Measurements from ENCODE around the gene PLAA. TPM values are rescaled to one million over a fixed set of nuclear protein-coding genes. Genes with fewer than 3 reads are reported as not detected.
A peak's percentile ranks its signal among the peaks of the same experiment; 100 is the strongest.
"Not testable (repeated sequence)": the region's sequence is repeated elsewhere in the genome, so short reads cannot be mapped to it uniquely, and the experiment has no call there.

The PLAA gene
- total RNA-seq, 2 experiments from 2014 or later, result 42.5 to 45.3 TPM

DNA sequence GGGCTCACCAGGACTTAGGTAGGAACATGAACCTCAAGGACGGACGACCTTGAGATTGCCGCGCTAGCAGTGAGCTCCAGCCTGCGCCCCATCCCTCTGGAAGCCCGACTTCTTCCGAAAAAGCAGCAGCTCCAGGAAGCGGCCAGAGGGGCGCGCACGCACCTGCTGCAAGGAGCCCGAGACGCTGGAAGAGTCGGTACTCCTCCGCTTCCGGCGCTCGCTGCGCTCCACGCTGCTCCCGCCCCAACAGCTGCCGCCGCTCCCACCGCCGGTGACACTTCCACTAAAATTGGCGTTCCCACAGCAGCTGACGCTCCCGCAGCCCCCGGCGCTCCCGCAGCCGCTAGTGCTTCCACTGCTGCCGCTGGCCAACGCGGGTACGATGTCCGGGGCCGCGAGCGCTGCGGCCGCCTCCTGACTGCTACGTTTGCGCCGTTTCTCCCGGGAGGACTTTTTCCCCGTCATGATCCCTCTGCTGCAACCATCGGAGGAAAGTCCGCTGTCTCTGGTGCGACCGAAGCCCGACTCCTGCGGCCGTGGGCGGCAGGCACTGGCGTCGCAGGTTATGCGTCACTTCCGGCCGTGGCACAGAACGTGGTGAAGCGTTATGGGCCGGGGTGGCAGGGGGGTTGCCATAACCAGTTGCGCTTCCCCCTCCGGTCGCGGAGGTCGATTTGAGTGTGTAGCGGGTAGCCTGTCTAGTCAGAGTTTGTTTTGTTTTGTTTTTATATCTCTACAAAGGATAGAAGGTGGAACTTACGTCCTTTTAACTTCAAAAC, 54.6 kb downstream of the PLAA start, which contains the start of gene CAAP1:
TSS of gene CAAP1 (minus strand) at position 552 of the 779 bp plus-strand sequence. CDS start at position 465, 87 bp downstream.
- Mint-ChIP-seq H3K27ac (peak within 1 kb of the TSS; percentile 99), H3K4me1 (peaks cover 26% of the 10 kb centered on the region), H3K36me3 (peaks cover 22% of the 10 kb centered on the region), H3K9me3 (peaks cover 5% of the 10 kb centered on the region), H3K27me3 (no peaks in the 10 kb centered on the region), H3K4me3 (peak within 1 kb of the TSS; percentile 98)
- DNase-seq, result peak; percentile 94

DNA sequence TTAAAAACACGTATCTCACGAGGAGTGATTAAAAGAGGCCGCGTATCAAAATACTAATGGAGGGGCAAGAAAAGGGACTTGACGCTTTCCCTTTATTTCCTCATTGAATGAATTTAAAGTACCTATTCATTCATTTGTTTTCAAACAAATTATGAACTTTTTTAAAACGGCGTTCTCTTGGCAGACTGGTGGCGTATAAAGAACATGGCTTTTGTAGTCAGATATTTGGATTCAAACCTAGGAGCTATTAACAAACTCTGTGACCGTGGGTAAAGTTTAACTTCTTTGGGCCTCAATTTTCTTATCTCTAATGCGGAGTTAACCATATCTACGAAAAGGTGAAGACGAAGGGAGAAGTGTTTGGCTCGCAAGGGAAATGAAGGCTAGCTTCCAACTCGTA, 55.3 kb downstream of the PLAA start:
- no peak for DNase-seq
- no peaks in the 10 kb centered on the region for H3K27me3 Mint-ChIP-seq
- H3K27ac Mint-ChIP-seq, result peak overlapping the region; percentile 99
- peak overlapping the region; percentile 98 for H3K4me3 Mint-ChIP-seq
- peaks cover 22% of the 10 kb centered on the region for H3K36me3 Mint-ChIP-seq
- peaks cover 5% of the 10 kb centered on the region for H3K9me3 Mint-ChIP-seq
- H3K4me1 Mint-ChIP-seq, result peaks cover 26% of the 10 kb centered on the region

DNA sequence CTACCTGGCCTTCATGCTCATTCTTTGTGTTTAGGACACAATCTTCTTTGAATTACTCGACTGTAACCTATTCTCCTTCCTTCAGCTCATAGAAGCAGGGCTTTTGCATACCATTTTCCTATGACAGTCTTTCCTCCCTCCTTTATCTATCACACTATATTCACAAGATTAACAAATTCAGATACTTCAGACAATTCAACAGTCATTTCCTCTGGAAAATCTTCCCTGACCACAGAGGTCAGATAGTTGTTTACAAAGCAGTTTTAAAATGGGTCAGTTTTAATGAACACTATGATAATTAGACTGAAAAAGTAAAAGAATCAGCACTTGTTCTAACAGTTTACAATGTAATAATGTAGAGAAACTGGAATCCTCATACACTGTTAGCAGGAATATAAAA, 58.8 kb downstream of the PLAA start:
- H3K27me3 Mint-ChIP-seq, result no peaks in the 10 kb centered on the region
- peaks cover 28% of the 10 kb centered on the region for H3K4me1 Mint-ChIP-seq
- no peak overlapping the region for H3K27ac Mint-ChIP-seq
- H3K36me3 Mint-ChIP-seq, result peaks cover 25% of the 10 kb centered on the region
- H3K9me3 Mint-ChIP-seq, result no peaks in the 10 kb centered on the region
- DNase-seq, result no peak
- no peak overlapping the region for H3K4me3 Mint-ChIP-seq

DNA sequence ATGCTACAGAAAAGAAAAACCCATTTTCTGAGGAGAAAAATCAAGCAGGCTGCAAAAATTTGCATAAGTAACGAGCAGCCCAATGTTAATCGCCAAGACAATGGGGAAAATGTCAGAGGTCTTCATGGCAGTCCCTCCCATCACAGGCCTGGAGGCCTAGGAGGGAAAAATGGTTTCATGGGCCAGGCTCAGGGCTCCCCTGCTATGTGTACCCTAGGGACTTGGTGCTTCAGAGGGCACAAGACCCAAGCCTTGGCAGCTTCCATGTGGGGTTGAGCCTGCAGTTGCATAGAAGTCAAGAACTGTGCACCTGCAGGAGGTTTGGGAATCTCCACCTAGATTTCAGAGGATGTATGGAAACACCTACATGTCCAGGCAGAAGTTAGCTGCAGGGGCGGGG, 64.9 kb downstream of the PLAA start:
- Mint-ChIP-seq H3K27ac (no peak overlapping the region), H3K36me3 (peaks cover 64% of the 10 kb centered on the region), H3K4me1 (peaks cover 1% of the 10 kb centered on the region), H3K9me3 (peaks cover 14% of the 10 kb centered on the region), H3K27me3 (no peaks in the 10 kb centered on the region), H3K4me3 (no peak overlapping the region)
- DNase-seq, result no peak

DNA sequence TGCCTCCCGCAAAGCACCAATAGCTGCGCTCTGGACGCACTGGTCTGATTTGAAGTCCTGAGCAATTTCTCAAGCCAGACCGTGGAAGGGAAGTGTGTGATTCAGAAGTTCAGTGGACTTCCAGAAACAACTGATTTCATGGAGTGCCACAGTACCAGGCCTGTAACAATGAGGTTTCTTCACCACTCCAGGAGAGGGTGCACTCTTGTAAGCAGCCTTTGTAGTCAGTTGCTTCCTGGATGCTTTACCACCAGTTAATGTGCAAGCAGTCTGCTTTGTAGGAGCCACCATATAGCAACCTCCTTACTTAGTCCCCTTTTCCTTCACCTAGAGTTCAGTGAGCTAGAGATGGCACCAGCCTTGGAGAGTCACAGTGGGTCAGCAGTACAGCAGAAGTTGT, 66.8 kb downstream of the PLAA start:
- Mint-ChIP-seq H3K27me3 (no peaks in the 10 kb centered on the region), H3K27ac (no peak overlapping the region), H3K9me3 (peaks cover 14% of the 10 kb centered on the region), H3K4me3 (no peak overlapping the region), H3K4me1 (peaks cover 1% of the 10 kb centered on the region), H3K36me3 (peaks cover 64% of the 10 kb centered on the region)
- DNase-seq, result no peak

DNA sequence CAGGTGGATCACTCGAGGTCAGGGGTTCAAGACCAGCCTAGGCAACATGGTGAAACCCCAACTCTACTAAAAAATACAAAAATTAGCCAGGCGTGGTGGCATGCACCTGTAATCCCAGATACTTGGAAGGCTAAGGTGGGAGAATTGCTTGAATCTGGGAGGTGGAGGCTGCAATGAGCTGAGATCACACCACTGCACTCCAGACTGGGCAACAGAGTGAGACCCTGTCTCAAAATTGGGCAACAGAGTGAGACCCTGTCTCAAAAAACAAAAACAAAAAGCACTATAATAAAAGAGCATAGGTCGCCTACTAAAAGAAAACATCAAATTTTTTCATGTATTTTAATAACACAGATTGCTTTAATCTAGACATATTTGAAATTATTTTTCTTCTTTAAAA, 71.9 kb downstream of the PLAA start:
- not testable (repeated sequence) for H3K4me1 Mint-ChIP-seq, H3K27me3 Mint-ChIP-seq, H3K4me3 Mint-ChIP-seq, H3K27ac Mint-ChIP-seq, DNase-seq, H3K9me3 Mint-ChIP-seq
- peaks cover 28% of the 10 kb centered on the region for H3K36me3 Mint-ChIP-seq

DNA sequence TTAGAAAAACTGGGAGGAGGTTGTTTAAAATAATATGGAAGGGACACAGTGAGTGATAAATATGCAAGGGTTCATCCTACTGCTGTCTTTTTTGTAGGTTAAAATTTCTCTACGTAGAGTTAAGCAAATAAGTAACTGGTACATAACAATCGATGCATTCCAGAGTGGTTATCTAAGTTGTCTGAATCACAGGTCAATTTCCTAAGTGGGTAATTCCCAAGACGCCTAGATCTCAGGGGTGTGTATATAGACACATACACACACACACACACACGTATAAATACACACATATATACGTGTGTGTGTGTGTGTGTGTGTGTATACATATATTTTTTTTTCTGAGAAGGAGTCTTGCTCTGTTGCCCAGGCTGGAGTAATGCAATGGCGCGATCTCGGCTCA, 76.8 kb downstream of the PLAA start:
- H3K27me3 Mint-ChIP-seq, result no peaks in the 10 kb centered on the region
- H3K27ac Mint-ChIP-seq, result no peak overlapping the region
- H3K4me3 Mint-ChIP-seq, result no peak overlapping the region
- no peak for DNase-seq
- peaks cover 5% of the 10 kb centered on the region for H3K36me3 Mint-ChIP-seq
- H3K9me3 Mint-ChIP-seq, result no peaks in the 10 kb centered on the region
- H3K4me1 Mint-ChIP-seq, result no peaks in the 10 kb centered on the region

DNA sequence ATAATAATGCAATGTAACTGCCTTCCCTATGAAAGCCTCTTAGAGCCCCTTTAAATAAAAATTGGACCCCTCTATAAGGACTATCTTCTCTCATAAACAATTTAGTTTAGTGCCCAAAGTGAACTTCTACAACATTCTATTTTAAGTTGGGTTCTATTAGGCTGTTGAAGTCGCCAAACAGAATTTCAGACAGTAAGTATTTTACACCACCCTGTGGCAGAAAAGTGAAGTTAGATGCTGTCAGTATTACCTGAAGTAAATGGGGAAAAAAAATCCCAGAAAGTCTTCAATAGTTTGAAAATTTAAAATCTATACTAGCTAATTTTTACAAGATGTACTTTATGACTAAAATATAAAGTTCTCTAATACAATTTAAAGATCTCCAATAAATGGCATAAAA, 84.0 kb downstream of the PLAA start:
- Mint-ChIP-seq H3K4me1 (no peaks in the 10 kb centered on the region), H3K9me3 (no peaks in the 10 kb centered on the region), H3K27me3 (no peaks in the 10 kb centered on the region), H3K36me3 (peaks cover 5% of the 10 kb centered on the region), H3K27ac (no peak overlapping the region), H3K4me3 (no peak overlapping the region)
- no peak for DNase-seq

DNA sequence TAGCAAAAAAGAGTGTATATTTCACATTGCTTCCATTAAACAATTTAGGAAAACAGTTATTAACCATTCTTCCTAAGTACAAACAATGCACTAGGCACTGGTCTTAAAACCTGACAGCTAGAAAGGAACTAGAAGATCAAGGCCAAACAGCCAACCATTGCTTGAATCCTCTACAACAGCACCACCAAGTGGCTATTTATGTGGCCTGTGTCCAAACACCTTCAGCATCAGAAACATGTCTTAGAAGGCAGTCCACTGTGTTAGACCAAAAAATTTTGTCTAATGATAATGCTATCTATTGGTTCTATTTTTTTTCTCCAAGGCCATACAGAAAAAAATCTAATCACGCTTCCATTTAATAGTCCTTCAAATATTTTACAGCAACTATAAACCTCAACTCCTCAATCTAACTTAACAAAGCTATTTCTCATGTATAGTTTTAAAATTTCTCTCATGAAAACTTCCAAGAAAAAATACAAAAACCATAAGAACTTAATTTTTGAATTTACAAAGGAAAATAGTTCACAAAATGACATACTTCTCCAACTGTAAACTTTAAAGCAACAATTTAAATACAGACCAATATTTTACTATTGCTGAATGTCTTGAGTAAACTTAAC, 90.5 kb downstream of the PLAA start:
- Mint-ChIP-seq H3K36me3 (peaks cover 27% of the 10 kb centered on the region), H3K27ac (no peak overlapping the region), H3K4me1 (peaks cover 2% of the 10 kb centered on the region), H3K27me3 (no peaks in the 10 kb centered on the region), H3K9me3 (no peaks in the 10 kb centered on the region), H3K4me3 (no peak overlapping the region)
- no peak for DNase-seq

Other genes with a start within 250 kb of the PLAA start
- gene CAAP1, start 54.4 kb downstream of the PLAA start, total RNA-seq, result 10 to 100 TPM; 19.3 to 20.8 TPM
- gene IFT74, start 9.2 kb upstream of the PLAA start, total RNA-seq, result 10 to 100 TPM; 11.0 to 12.4 TPM
- gene LRRC19, start 58.4 kb upstream of the PLAA start, total RNA-seq, result not detected
- gene TEK, start 162.0 kb upstream of the PLAA start, total RNA-seq, result not detected

All from activated naive CD8-positive, alpha-beta T cell treated with anti-CD3 and anti-CD28 coated beads for 36 hours (primary cell).